Measurements from ENCODE around the gene ZNF493. TPM values are rescaled to one million over a fixed set of nuclear protein-coding genes. Genes with fewer than 3 reads are reported as not detected.

The ZNF493 gene
- total RNA-seq, 1 donor from 2014 or later: 52.7 TPM

DNA sequence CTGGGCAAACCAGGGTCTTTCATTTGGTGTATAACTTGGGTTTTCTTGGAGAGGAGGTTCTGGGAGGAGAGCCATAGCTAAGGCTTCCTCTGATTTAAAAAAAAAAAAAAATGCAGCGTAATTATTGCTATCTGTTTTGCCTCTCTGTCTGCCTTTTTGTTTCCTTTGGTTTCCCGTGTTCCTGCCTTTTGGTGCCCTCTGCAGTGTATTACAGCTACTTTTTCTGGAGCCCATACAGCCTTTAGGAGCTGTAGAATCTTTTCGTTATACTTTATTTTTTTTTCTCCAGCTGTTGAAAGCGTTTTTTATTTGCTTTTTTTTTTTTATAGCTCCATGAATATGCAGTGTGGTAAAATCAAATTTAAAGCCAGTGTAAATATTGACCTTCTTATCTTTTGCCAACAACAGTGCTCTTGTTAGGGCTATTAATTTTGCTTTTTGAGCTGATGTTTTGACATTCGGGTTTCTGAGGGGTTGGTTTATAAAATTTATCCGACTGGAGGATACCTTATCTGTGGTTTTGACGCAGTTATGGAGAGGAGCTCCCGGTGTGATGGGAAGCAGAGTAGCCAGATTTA lies 38.1 kb downstream of the ZNF493 start:
- Mint-ChIP-seq H3K9me3 (peaks cover 30% of the 10 kb centered on the region), H3K4me1 (no peaks in the 10 kb centered on the region), H3K4me3 (no peak overlapping the region), H3K27me3 (no peaks in the 10 kb centered on the region), H3K27ac (no peak overlapping the region), H3K36me3 (ENCODE audit: low read depth) (peaks cover 5% of the 10 kb centered on the region)
- DNase-seq: no peak
- ChIA-PET POLR2A (no interaction called here), CTCF (no interaction called here)
- intact Hi-C loops (cut with micrococcal nuclease): no loop called here
- ATAC-seq (ENCODE audit: low read depth): no peak
- TF ChIP-seq CTCF (IDR thresholded peaks at IDR 0.05): no peak

DNA sequence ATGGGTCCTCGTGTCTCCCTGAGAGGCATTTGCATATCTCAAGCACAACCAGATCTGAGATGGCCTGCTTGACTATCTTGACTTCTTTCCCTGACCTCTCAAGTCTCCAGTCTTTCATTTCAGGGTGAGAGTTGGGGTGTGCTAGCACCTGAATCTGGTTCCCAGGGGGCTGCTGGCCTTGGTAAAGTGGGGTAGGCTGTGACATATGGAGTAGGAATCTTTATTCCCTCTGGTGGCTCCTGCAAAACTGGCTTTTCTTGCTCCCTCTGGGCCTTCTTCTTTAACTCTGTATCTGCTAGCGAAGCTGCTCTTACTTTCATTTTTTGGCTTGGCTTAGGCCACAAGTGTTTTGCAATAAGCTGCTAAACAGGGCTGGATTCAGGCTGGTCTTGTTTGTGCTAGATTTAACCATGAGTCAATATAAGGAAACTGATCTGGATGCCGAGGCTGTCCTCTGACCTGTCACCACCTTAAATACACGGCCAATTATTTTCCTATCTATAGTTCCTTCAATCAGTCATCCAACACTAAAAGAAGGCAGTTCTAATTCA lies 42.3 kb downstream of the ZNF493 start:
- Mint-ChIP-seq H3K4me1 (no peaks in the 10 kb centered on the region), H3K27ac (no peak overlapping the region), H3K4me3 (no peak overlapping the region), H3K27me3 (no peaks in the 10 kb centered on the region), H3K9me3 (peaks cover 15% of the 10 kb centered on the region), H3K36me3 (ENCODE audit: low read depth) (peaks cover 1% of the 10 kb centered on the region)
- intact Hi-C loops (cut with micrococcal nuclease): no loop called here
- no peak for TF ChIP-seq CTCF (IDR thresholded peaks at IDR 0.05)
- ChIA-PET POLR2A (no interaction called here), CTCF (no interaction called here)
- DNase-seq (no peak), ATAC-seq (ENCODE audit: low read depth) (no peak)

DNA sequence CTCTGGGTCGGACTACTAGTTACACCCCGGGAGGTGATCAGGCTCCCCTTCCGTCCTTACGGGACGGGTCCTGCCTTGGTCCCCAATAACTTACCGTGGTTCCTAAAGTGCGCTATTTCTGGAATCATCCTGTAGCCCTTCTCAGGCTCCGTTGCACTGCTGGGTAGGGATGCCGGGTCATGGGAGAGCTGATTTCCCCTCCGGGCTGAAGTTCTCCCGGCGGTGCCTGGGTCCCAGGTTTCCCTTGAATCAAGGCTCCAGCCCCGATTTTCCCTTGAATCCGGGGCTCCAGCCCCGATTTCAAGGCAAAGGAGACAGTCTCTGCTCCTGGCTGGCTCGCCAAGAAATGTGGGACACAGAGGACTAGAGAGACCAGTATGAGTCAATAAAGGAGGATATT lies 43.4 kb downstream of the ZNF493 start:
- peaks cover 11% of the 10 kb centered on the region for H3K9me3 Mint-ChIP-seq
- intact Hi-C loops (cut with micrococcal nuclease): no loop called here
- H3K27ac Mint-ChIP-seq: no peak overlapping the region
- DNase-seq (no peak), ATAC-seq (ENCODE audit: low read depth) (no peak)
- H3K4me1 Mint-ChIP-seq: no peaks in the 10 kb centered on the region
- H3K27me3 Mint-ChIP-seq: no peaks in the 10 kb centered on the region
- ChIA-PET CTCF (no interaction called here), POLR2A (no interaction called here)
- no peak for TF ChIP-seq CTCF (IDR thresholded peaks at IDR 0.05)
- H3K4me3 Mint-ChIP-seq: no peak overlapping the region
- peaks cover 1% of the 10 kb centered on the region for H3K36me3 Mint-ChIP-seq (ENCODE audit: low read depth)

- Mint-ChIP-seq H3K9me3 (peaks cover 28% of the 10 kb centered on the region), H3K4me1 (no peaks in the 10 kb centered on the region)
- DNase-seq: no peak
These were observed 54.3 kb downstream of the ZNF493 start for GRCh38 chr19:21451187-21451586.

DNA sequence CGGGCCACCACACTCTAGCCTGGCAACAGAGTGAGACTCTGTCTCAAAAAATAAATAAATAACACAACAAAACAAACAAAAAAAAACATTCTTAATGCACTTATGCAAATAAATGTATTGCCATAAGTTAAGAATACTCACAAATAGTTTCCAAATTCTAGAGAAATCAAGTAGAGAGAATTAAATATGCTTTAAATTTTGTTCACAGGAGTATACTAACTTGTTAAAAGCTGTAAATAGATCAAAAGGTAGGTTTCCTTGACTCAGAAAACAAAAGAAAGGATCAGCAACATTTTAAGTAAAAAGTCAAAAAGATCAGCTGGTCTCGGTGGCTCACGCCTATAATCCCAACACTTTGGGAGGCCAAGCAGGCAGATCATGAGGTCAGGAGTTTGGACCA lies 58.0 kb downstream of the ZNF493 start:
- intact Hi-C loops (cut with micrococcal nuclease): no loop called here
- POLR2A ChIA-PET: no interaction called here

More at GRCh38 chr19:21451187-21451586, 54.3 kb downstream of the ZNF493 start:
- ATAC-seq (ENCODE audit: low read depth): no peak
- no peak for TF ChIP-seq CTCF (IDR thresholded peaks at IDR 0.05)
- H3K36me3 Mint-ChIP-seq (ENCODE audit: low read depth): peaks cover 20% of the 10 kb centered on the region
- H3K27me3 Mint-ChIP-seq: no peaks in the 10 kb centered on the region
- ChIA-PET POLR2A (no interaction called here), CTCF (interaction anchor here (0.6 kb wide), 1 partner anchor 28 kb away, joined by 4 read pairs; no protein-coding TSS in a partner anchor)
- intact Hi-C loops (cut with micrococcal nuclease): no loop called here
- H3K27ac Mint-ChIP-seq: no peak overlapping the region
- H3K4me3 Mint-ChIP-seq: no peak overlapping the region

More for the DNA sequence above, 58.0 kb downstream of the ZNF493 start:
- Mint-ChIP-seq H3K36me3 (ENCODE audit: low read depth) (peaks cover 14% of the 10 kb centered on the region), H3K27ac (no peak overlapping the region), H3K27me3 (no peaks in the 10 kb centered on the region), H3K9me3 (peaks cover 19% of the 10 kb centered on the region), H3K4me1 (no peaks in the 10 kb centered on the region), H3K4me3 (no peak overlapping the region)
- DNase-seq: no peak
- TF ChIP-seq CTCF (IDR thresholded peaks at IDR 0.05): no peak
- CTCF ChIA-PET: no interaction called here
- ATAC-seq (ENCODE audit: low read depth): no peak

Measured in activated B cell treated with CpG ODN at 0.5 μM for 24 hours (primary cell).